Muscle layer of colon (tissue), 2 donors: ENCODE data around the gene SDCBP2.

Experiments used
- H3K27ac ChIP-seq: one replicate; pipeline ENCODE4 v1.7.0; 2013; ENCODE audit warnings: low read depth, mild to moderate bottlenecking, low read length, moderate library complexity
- H3K27me3 ChIP-seq, 2 donors: one replicate each; pipeline ENCODE4 v1.7.0; 2013; ENCODE audit warnings: low read length in 2 of 2, mild to moderate bottlenecking in 2 of 2; ENCODE audit not compliant: insufficient read depth in 2 of 2, control insufficient read depth in 1 of 2
- H3K36me3 ChIP-seq: one replicate; pipeline ENCODE4 v1.7.0; 2013; ENCODE audit warnings: mild to moderate bottlenecking, low read length; ENCODE audit not compliant: insufficient read depth
- H3K4me1 ChIP-seq: one replicate; pipeline ENCODE4 v1.7.0; 2013; ENCODE audit warnings: mild to moderate bottlenecking, low read length; ENCODE audit not compliant: insufficient read depth
- H3K4me3 ChIP-seq, 2 donors: one replicate each; pipeline ENCODE4 v1.7.0; 2013; ENCODE audit warnings: low read length in 2 of 2, low read depth in 1 of 2, mild to moderate bottlenecking in 1 of 2, moderate library complexity in 1 of 2
- H3K9ac ChIP-seq: one replicate; pipeline ENCODE4 v1.7.0; 2013; ENCODE audit warnings: low read length
- H3K9me3 ChIP-seq: one replicate; pipeline ENCODE4 v1.7.0; 2013; ENCODE audit warnings: mild to moderate bottlenecking, low read length
- donor health status: abdominal sarcoma.
- donor health status: Adenocarcinoma of cecum.

The SDCBP2 gene

GRCh38 chr20:1327241-1327653, 1.7 kb downstream of the SDCBP2 start:
- peak overlapping the region; percentile 91 for H3K9ac ChIP-seq
- H3K27me3 ChIP-seq, result no peaks in the 10 kb centered on the region
- H3K27ac ChIP-seq, result no peak overlapping the region
- H3K9me3 ChIP-seq, result no peaks in the 10 kb centered on the region
- no peak overlapping the region for H3K4me3 ChIP-seq
- no peaks in the 10 kb centered on the region for H3K36me3 ChIP-seq
- H3K4me1 ChIP-seq, result peaks cover 41% of the 10 kb centered on the region

- peak overlapping the region; percentile 91 for H3K9ac ChIP-seq
- peak overlapping the region; percentile 95 for H3K27ac ChIP-seq
- H3K9me3 ChIP-seq, result no peaks in the 10 kb centered on the region
- H3K36me3 ChIP-seq, result no peaks in the 10 kb centered on the region
- H3K27me3 ChIP-seq, result no peaks in the 10 kb centered on the region
- peaks cover 41% of the 10 kb centered on the region for H3K4me1 ChIP-seq
- peak overlapping the region; percentile 56 to 94 for H3K4me3 ChIP-seq
These were observed 2.7 kb downstream of the SDCBP2 start for GRCh38 chr20:1326031-1326930.

GRCh38 chr20:1325173-1326030, 3.5 kb downstream of the SDCBP2 start:
- Histone ChIP-seq H3K9ac (peak overlapping the region; percentile 91), H3K36me3 (no peaks in the 10 kb centered on the region), H3K4me1 (peaks cover 40% of the 10 kb centered on the region), H3K27ac (peak overlapping the region; percentile 95), H3K4me3 (peak overlapping the region; percentile 56 to 94), H3K27me3 (no peaks in the 10 kb centered on the region), H3K9me3 (no peaks in the 10 kb centered on the region)

- H3K27ac ChIP-seq, result peak overlapping the region; percentile 95
- no peaks in the 10 kb centered on the region for H3K9me3 ChIP-seq
- no peaks in the 10 kb centered on the region for H3K36me3 ChIP-seq
- peak overlapping the region; percentile 4 for H3K9ac ChIP-seq
- H3K27me3 ChIP-seq, result no peaks in the 10 kb centered on the region
- H3K4me3 ChIP-seq, result peak overlapping the region; percentile 56 to 94
- H3K4me1 ChIP-seq, result peaks cover 36% of the 10 kb centered on the region
These were observed 4.3 kb downstream of the SDCBP2 start for GRCh38 chr20:1324598-1325172.

- Histone ChIP-seq H3K27me3 (no peaks in the 10 kb centered on the region), H3K36me3 (no peaks in the 10 kb centered on the region), H3K27ac (no peak overlapping the region), H3K4me3 (peak overlapping the region in 1 of 2 donors; percentile 94), H3K9ac (no peak overlapping the region), H3K4me1 (peaks cover 36% of the 10 kb centered on the region), H3K9me3 (no peaks in the 10 kb centered on the region)
These were observed 4.9 kb downstream of the SDCBP2 start for GRCh38 chr20:1323830-1324597.

- no peaks in the 10 kb centered on the region for H3K36me3 ChIP-seq
- no peak overlapping the region for H3K27ac ChIP-seq
- H3K4me1 ChIP-seq, result peaks cover 30% of the 10 kb centered on the region
- H3K27me3 ChIP-seq, result no peaks in the 10 kb centered on the region
- no peak overlapping the region for H3K9ac ChIP-seq
- H3K4me3 ChIP-seq, result no peak overlapping the region
- no peaks in the 10 kb centered on the region for H3K9me3 ChIP-seq
These were observed 5.7 kb downstream of the SDCBP2 start for GRCh38 chr20:1323256-1323655.

- Histone ChIP-seq H3K9ac (no peak overlapping the region), H3K4me3 (no peak overlapping the region), H3K4me1 (peaks cover 27% of the 10 kb centered on the region), H3K9me3 (no peaks in the 10 kb centered on the region), H3K36me3 (no peaks in the 10 kb centered on the region), H3K27me3 (no peaks in the 10 kb centered on the region), H3K27ac (no peak overlapping the region)
These were observed 6.3 kb downstream of the SDCBP2 start for GRCh38 chr20:1322511-1323245.

GRCh38 chr20:1321654-1321939, 7.3 kb downstream of the SDCBP2 start:
- Histone ChIP-seq H3K27ac (no peak overlapping the region), H3K9ac (no peak overlapping the region), H3K9me3 (no peaks in the 10 kb centered on the region), H3K36me3 (no peaks in the 10 kb centered on the region), H3K4me3 (no peak overlapping the region), H3K27me3 (no peaks in the 10 kb centered on the region), H3K4me1 (peaks cover 16% of the 10 kb centered on the region)

GRCh38 chr20:1320902-1321653, 7.9 kb downstream of the SDCBP2 start:
- H3K9me3 ChIP-seq, result no peaks in the 10 kb centered on the region
- H3K36me3 ChIP-seq, result no peaks in the 10 kb centered on the region
- peaks cover 11% of the 10 kb centered on the region for H3K4me1 ChIP-seq
- no peak overlapping the region for H3K4me3 ChIP-seq
- H3K9ac ChIP-seq, result no peak overlapping the region
- H3K27me3 ChIP-seq, result no peaks in the 10 kb centered on the region
- no peak overlapping the region for H3K27ac ChIP-seq

- Histone ChIP-seq H3K4me3 (no peak overlapping the region), H3K36me3 (no peaks in the 10 kb centered on the region), H3K27me3 (no peaks in the 10 kb centered on the region), H3K9ac (no peak overlapping the region), H3K4me1 (peaks cover 8% of the 10 kb centered on the region), H3K27ac (no peak overlapping the region), H3K9me3 (no peaks in the 10 kb centered on the region)
These were observed 8.9 kb downstream of the SDCBP2 start for GRCh38 chr20:1320016-1320415.
